Aorta (tissue), 5 donors: ENCODE results near the gene VGLL3. TPM values are rescaled to one million over a fixed set of nuclear protein-coding genes. Genes with fewer than 3 reads are reported as not detected.
"Not testable (repeated sequence)": the region's sequence is repeated elsewhere in the genome, so short reads cannot be mapped to it uniquely, and the experiment has no call there.

Experiments used
- ATAC-seq: fragments of 200-7000 bp; cut with Tn5 transposase; one replicate; pipeline ENCODE4 v1.9.1; 2022; ENCODE audit warnings: moderate library complexity; ENCODE audit not compliant: low FRiP score
- DNase-seq, 2 donors: peaks; one replicate each; pipeline ENCODE4 v3.0.0-alpha.2; 2020
- H3K27ac ChIP-seq, 2 donors: one replicate each; pipeline ENCODE4 v1.5.1; 2013; ENCODE audit warnings: low read length in 2 of 2, mild to moderate bottlenecking in 2 of 2, moderate library complexity in 2 of 2, control low read depth in 1 of 2, inconsistent platforms in 1 of 2, low read depth in 1 of 2
- H3K27me3 ChIP-seq, 2 donors: one replicate each; pipeline ENCODE4 v1.6.1; 2013; ENCODE audit warnings: control low read depth in 1 of 2, low read length in 1 of 2, mild to moderate bottlenecking in 1 of 2, moderate library complexity in 1 of 2; ENCODE audit not compliant: insufficient read depth in 2 of 2, control insufficient read depth in 1 of 2
- H3K36me3 ChIP-seq, 2 donors: one replicate each; pipeline ENCODE4 v1.6.1; 2013; ENCODE audit warnings: control low read depth in 1 of 2, low read length in 1 of 2, mild to moderate bottlenecking in 1 of 2; ENCODE audit not compliant: insufficient read depth in 2 of 2, control insufficient read depth in 1 of 2
- H3K4me1 ChIP-seq, 2 donors: one replicate each; pipeline ENCODE4 v1.6.1; 2013; ENCODE audit warnings: low read length in 2 of 2, control low read depth in 1 of 2, mild to moderate bottlenecking in 1 of 2, moderate library complexity in 1 of 2; ENCODE audit not compliant: insufficient read depth in 2 of 2, control insufficient read depth in 1 of 2
- H3K4me3 ChIP-seq, 2 donors: one replicate each; pipeline ENCODE4 v1.5.1; 2013; ENCODE audit warnings: low read length in 2 of 2, control low read depth in 1 of 2, mild to moderate bottlenecking in 1 of 2
- H3K9me3 ChIP-seq: one replicate; pipeline ENCODE4 v1.6.1; 2013; ENCODE audit warnings: mild to moderate bottlenecking, low read length; ENCODE audit not compliant: control insufficient read depth
- WGBS, 2 donors: extraction: QIAGEN DNeasy Blood & Tissue Kit; methylation state at CpG; one replicate each; pipeline ENCODE4 v1.1.7; 2013; 5-methylcytosine and 5-hydroxymethylcytosine counted together
- intact Hi-C, 2 donors: fragments of 100-400 bp; cut with DNase I; formaldehyde crosslinking; loops; one replicate each; pipeline versions ENCODE4 v1.14.2 to v1.15.0; 2022
- long read RNA-seq, 2 donors: library from polyadenylated mRNA; unstranded; transcript quantifications; one replicate each; pipeline ENCODE4 v2.0.0, GENCODE V29; 2020 to 2021
- polyA plus RNA-seq, 2 donors: library from polyadenylated mRNA; stranded (reverse); fragments of 200-250 nt; gene quantifications; one replicate each; pipeline ENCODE4 v1.2.3, GENCODE V29; 2013
- total RNA-seq, 2 donors: library from RNA; stranded (reverse); fragmentation: NEBNext Ultra II Directional; extraction: Animal tissue kit (Norgen Biotek cat#: 25700); gene quantifications; one replicate each; pipeline ENCODE4 v1.2.1, GENCODE V29; 2021
- donor health status: healthy with polysubstance abuse.
- donor health status: Bipolar disorder and iron deficiency.
- donor health status: DM: no; HTN: no; CAD: no.
- donor health status: DM: no; HTN: no; CAD: no.
- donor health status: DM: yes; HTN: yes; CAD: no.

VGLL3 gene
- total RNA-seq: 100 to 1,000 TPM in 1 of 2 donors, 10 to 100 TPM in 1; 49.8 to 155 TPM
- 10 to 100 TPM; 10.8 to 11.2 TPM for polyA plus RNA-seq
- long read RNA-seq, donor 1, partial matches to known transcripts: 0 of 38 reads
- long read RNA-seq, donor 1, other reads (novel, unspliced or antisense): 38 of 38 reads
- long read RNA-seq, donor 2, full-length matches to known transcripts: 2 of 16 reads
- long read RNA-seq, donor 2, partial matches to known transcripts: 2 of 16 reads
- long read RNA-seq, donor 2, other reads (novel, unspliced or antisense): 12 of 16 reads

DNA sequence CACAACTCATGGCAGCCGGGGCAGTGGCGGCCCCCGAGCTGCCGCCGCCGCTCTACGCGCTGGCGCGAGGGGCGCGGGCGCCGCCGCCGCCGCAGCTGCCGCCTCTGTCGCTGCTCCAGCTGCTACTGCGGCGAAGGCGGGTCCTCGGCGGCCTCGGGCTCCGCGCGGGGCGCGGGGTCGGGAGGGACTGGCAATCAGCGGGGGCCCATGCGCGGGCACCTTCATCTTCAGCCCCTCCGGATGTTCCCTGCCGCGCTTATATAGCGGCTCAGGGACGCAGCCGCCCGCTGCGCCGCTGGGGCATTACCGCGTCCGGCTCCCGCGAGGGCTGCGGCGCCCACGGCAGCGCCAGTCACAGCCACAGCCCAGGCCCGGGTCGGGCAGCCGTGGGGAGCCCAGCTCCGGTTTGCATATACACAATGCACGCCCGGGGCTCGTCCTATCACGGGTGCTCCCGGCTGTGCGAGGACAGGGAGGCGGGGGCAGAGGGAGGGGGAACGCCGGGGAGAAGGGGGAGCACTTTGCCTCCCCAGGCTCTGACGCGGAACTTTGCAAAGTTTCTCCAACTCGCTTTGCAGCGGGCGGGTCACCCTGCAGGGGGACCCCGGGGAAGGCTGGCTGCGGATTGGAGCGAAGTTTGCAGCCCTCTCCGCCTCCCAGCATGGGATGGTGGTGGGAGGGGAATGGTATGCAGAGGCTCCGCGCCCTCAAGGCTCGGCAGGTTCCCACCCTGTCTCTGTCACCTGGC lies at the start of gene VGLL3:
Gene VGLL3, minus strand, starts transcription at position 416 of the 748 bp plus-strand sequence. Its CDS starts 406 bp downstream, at position 10.
- intact Hi-C loops: loop anchor here (5.0 kb wide), 2 partner anchors 96 to 199 kb away; no protein-coding TSS in a partner anchor

GRCh38 chr3:87037652-87038051 lies 46.7 kb upstream of the VGLL3 start:
- Histone ChIP-seq H3K27me3 (no peaks in the 10 kb centered on the region), H3K9me3 (no peaks in the 10 kb centered on the region), H3K4me1 (no peaks in the 10 kb centered on the region), H3K27ac (no peak overlapping the region), H3K36me3 (no peaks in the 10 kb centered on the region), H3K4me3 (no peak overlapping the region)
- 77 to 83% methylated on average over 3 of the region's 3 CpGs for WGBS, 2 donors
- no peak for ATAC-seq
- intact Hi-C loops: no loop called here
- no peak for DNase-seq

More for the DNA sequence above, at the start of gene VGLL3:
- DNase-seq: peak; percentile 84 to 92
- no peaks in the 10 kb centered on the region for H3K9me3 ChIP-seq
- H3K27ac ChIP-seq: peak within 1 kb of the TSS; percentile 47 to 87
- H3K27me3 ChIP-seq: no peaks in the 10 kb centered on the region
- ATAC-seq: peak; percentile 89
- WGBS, 2 donors: 0% methylated on average over 62 to 77 of the region's 77 CpGs
- peak within 1 kb of the TSS; percentile 80 to 89 for H3K4me3 ChIP-seq
- no peaks in the 10 kb centered on the region for H3K36me3 ChIP-seq
- H3K4me1 ChIP-seq: peaks cover 1 to 3% of the 10 kb centered on the region in 2 donors

- Histone ChIP-seq H3K27ac (no peak overlapping the region), H3K27me3 (no peaks in the 10 kb centered on the region), H3K36me3 (no peaks in the 10 kb centered on the region), H3K4me1 (no peaks in the 10 kb centered on the region), H3K4me3 (no peak overlapping the region), H3K9me3 (no peaks in the 10 kb centered on the region)
- 90% methylated on average over 6 of the region's 6 CpGs for WGBS, 2 donors
- ATAC-seq (no peak), DNase-seq (no peak)
- intact Hi-C loops: no loop called here
Observed at GRCh38 chr3:87036671-87037070, 45.7 kb upstream of the VGLL3 start.

DNA sequence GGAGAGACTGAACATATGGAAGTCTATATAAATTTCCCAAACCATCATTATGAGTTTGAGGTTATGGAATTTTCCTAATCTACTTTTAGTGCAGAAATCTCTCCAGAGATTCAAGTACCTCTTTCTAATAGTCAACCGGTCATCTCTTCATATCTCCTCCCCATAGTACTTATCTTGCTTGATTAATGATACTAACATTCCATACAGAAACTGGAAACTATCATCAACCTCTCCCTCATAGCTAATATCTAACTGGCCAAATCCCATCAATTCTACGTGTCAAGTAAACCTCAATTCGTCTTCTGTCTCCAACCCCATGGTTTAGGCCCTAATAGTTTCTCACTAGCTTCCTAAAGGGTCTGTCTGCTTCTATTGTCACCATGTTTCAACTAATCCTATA lies 44.4 kb upstream of the VGLL3 start:
- Histone ChIP-seq H3K27me3 (no peaks in the 10 kb centered on the region), H3K4me1 (no peaks in the 10 kb centered on the region), H3K4me3 (no peak overlapping the region), H3K36me3 (no peaks in the 10 kb centered on the region), H3K9me3 (no peaks in the 10 kb centered on the region), H3K27ac (no peak overlapping the region)
- no peak for ATAC-seq
- no peak for DNase-seq
- WGBS, 2 donors: 64 to 74% methylated on average over 3 of the region's 3 CpGs
- intact Hi-C loops: no loop called here

DNA sequence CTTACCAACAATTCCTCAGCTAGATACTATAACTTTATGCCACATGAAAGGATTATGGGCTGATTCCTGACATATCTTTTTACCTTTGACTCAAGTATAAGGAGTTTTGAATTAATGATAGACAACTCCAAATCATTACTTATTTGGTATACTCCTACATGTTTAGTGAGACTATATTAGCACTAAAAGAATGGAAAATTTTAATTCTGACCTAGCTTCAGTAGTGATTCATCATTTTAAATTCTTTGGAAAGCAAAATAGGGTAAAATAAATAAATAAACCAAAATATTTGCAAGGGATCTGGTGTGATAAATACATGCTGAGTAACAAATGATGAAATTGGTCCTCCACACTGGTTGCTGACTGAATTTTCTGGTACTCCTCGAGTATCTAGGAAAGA lies 42.3 kb upstream of the VGLL3 start:
- Histone ChIP-seq H3K27me3 (no peaks in the 10 kb centered on the region), H3K36me3 (no peaks in the 10 kb centered on the region), H3K9me3 (no peaks in the 10 kb centered on the region), H3K4me1 (no peaks in the 10 kb centered on the region), H3K4me3 (no peak overlapping the region), H3K27ac (no peak overlapping the region)
- intact Hi-C loops: no loop called here
- 75 to 77% methylated on average over 1 of the region's 1 CpG for WGBS, 2 donors
- DNase-seq (no peak), ATAC-seq (no peak)

DNA sequence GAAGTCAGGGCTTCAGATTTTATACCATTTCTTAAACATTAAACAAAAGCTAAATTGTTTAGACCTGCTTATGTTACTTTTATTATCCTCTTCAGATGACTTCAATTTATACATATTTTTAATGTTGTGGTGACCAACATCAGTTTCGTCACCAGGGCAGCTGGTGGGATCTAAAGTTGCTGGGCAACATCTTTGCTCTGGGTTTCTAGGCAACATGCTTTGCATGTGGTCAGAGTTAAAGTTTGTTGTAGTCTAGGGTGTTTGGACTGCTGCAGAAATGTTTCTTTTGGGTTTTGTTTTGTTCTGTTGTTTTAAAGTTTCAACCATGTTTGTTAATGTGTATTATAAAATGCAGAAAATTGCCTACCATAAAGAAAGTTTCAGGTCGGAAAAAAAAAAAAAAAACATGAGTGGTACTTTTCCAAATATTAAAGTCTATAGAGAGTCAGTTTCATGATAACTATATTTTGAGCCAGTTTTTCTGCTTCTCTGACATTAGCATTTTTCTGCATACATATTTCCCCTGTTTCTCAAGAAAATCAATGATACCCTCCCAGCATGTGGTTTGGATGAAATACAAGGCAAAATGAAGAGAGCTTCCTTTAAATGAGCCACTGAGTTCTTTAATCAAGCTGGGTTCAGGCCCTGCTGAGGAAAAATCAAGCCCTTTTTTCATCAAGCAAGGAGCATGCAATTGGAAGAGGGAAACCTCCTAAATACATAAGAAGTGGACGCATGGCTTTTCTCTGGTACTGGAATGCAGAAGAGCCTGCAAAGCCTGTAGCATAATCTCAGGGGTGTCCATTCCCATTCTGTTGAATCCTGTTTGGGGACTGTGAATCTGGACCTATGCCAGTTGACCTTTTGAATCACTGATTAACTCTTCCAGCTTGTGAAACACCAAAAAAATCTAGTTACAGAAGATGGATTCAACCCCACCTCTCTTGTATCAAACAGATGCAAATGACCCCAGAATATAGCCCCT lies 35.0 kb upstream of the VGLL3 start:
- intact Hi-C loops: no loop called here
- ATAC-seq (no peak), DNase-seq (no peak)
- Histone ChIP-seq H3K36me3 (no peaks in the 10 kb centered on the region), H3K4me3 (no peak overlapping the region), H3K9me3 (no peaks in the 10 kb centered on the region), H3K4me1 (no peaks in the 10 kb centered on the region), H3K27ac (no peak overlapping the region), H3K27me3 (no peaks in the 10 kb centered on the region)
- 68 to 78% methylated on average over 3 of the region's 3 CpGs for WGBS, 2 donors

DNA sequence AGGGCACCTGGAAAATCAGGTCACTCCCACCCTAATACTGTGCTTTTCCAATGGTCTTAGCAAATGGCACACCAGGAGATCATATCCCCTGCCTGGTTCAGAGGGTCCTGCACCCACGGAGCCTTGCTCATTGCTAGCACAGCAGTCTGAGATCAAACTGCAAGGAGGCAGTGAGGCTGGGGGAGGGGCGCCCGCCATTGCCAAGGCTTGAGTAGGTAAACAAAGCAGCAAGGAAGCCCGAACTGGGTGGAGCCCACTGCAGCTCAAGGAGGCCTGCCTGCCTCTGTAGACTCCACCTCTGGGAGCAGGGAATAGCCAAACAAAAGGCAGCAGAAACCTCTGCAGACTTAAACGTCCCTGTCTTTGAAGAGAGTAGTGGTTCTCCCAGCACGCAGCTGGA lies 26.4 kb upstream of the VGLL3 start:
- H3K4me3 ChIP-seq, DNase-seq, H3K9me3 ChIP-seq, H3K27me3 ChIP-seq, intact Hi-C loops, ATAC-seq, H3K27ac ChIP-seq, H3K36me3 ChIP-seq, H3K4me1 ChIP-seq: not testable (repeated sequence)
- WGBS, 2 donors: 67 to 75% methylated on average over 6 of the region's 6 CpGs

DNA sequence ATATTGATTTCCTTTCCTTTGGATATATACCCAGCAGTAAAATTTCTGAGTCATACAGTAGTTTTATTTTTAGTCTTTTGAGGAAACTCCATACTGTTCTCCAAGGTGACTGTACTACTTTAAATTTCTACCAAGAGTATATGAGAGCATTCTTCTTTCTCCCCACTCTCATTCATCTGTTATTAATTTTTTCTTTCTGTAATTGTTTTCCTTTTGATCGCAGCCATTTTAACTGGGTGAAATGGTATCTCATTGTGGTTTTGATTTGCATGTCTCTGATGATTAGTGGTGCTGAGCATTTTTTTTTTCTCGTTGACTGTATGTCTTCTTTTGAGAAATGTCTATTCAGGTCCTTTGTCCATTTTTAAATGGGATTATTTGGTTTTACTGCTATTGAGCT lies 18.3 kb upstream of the VGLL3 start:
- no peaks in the 10 kb centered on the region for H3K27me3 ChIP-seq
- intact Hi-C loops: no loop called here
- H3K4me1 ChIP-seq: no peaks in the 10 kb centered on the region
- no peaks in the 10 kb centered on the region for H3K36me3 ChIP-seq
- WGBS, 2 donors: 29 to 85% methylated on average over 2 of the region's 2 CpGs
- no peaks in the 10 kb centered on the region for H3K9me3 ChIP-seq
- no peak overlapping the region for H3K4me3 ChIP-seq
- no peak overlapping the region for H3K27ac ChIP-seq
- no peak for ATAC-seq
- no peak for DNase-seq
